ENCODE data around the gene ARHGAP9. TPM values are rescaled to one million over a fixed set of nuclear protein-coding genes. Genes with fewer than 3 reads are reported as not detected.
A peak's percentile ranks its signal among the peaks of the same experiment; 100 is the strongest.
"Not testable (repeated sequence)": the region's sequence is repeated elsewhere in the genome, so short reads cannot be mapped to it uniquely, and the experiment has no call there.

Gene ARHGAP9
- total RNA-seq, 1 experiment from 2014 or later, result 30.6 TPM

DNA sequence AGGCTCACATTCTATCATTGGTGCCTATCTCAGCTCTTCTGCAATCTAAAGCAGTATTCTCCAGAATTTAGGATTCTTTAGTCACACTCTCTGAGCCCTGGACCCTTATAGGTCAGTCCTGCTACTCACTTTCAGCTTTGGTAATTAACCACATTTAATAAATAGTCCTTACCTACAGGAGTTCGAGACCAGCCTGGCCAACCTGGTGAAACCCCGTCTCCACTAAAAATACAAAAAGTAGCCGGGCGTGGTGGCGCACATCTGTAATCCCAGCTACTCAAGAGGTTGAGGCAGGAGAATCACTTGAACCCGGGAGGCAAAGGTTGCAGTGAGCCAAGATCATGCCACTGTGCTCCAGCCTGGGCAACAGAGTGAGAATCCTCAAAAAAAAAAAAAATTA lies 34.0 kb upstream of the ARHGAP9 start:
- not testable (repeated sequence) for H3K27ac ChIP-seq; H3K9me3 ChIP-seq (replicated peaks); H3K27me3 ChIP-seq (replicated peaks); H3K4me3 ChIP-seq
- peaks cover 100% of the 10 kb centered on the region for H3K36me3 ChIP-seq
- peak; percentile 78 to 89 for DNase-seq (ENCODE audit: low read depth in 1 of 2, low spot score in 2 of 2)
- H3K4me1 ChIP-seq (replicated peaks), result peaks cover 18% of the 10 kb centered on the region

DNA sequence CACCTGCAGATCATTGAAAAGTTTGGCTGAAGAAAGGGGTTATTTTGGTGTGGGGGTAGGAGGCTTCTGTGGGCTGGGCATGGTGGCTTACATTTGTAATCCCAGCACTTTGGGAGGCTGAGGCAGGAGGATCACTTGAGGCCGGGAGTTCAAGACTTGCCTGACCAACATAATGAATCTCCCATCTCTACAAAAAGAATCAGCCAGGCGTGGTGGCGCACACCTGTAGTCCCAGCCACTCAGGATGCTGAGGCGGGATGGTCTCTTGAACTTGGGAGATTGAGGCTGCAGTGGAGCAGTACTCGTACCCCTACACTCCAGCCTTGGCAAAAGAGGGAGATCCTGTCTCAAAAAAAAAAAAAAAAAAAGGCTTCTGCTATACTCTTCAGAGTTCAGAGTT lies 33.6 kb upstream of the ARHGAP9 start:
- H3K9me3 ChIP-seq (replicated peaks), result no peaks in the 10 kb centered on the region
- peaks cover 100% of the 10 kb centered on the region for H3K36me3 ChIP-seq
- H3K27me3 ChIP-seq (replicated peaks), result no peaks in the 10 kb centered on the region
- H3K27ac ChIP-seq, result no peak overlapping the region
- no peak overlapping the region for H3K4me3 ChIP-seq
- peaks cover 14% of the 10 kb centered on the region for H3K4me1 ChIP-seq (replicated peaks)
- DNase-seq (ENCODE audit: low read depth in 1 of 2, low spot score in 2 of 2), result peak; percentile 77 to 91

DNA sequence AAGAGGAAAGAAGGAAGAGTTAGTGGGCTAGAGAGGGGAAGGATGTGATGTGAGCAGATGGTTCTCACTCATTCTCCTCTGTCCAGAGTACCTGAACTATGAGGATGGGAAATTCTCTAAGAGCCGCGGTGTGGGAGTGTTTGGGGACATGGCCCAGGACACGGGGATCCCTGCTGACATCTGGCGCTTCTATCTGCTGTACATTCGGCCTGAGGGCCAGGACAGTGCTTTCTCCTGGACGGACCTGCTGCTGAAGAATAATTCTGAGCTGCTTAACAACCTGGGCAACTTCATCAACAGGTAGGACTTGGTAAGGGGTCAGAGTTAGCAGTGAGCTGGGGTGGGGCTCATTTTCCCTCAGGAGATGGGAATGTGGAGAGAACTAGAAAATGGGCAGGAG lies 33.0 kb upstream of the ARHGAP9 start:
- peaks cover 99% of the 10 kb centered on the region for H3K36me3 ChIP-seq
- peak; percentile 76 to 94 for DNase-seq (ENCODE audit: low read depth in 1 of 2, low spot score in 2 of 2)
- no peak overlapping the region for H3K27ac ChIP-seq
- peaks cover 8% of the 10 kb centered on the region for H3K4me1 ChIP-seq (replicated peaks)
- H3K9me3 ChIP-seq (replicated peaks), result no peaks in the 10 kb centered on the region
- no peak overlapping the region for H3K4me3 ChIP-seq
- H3K27me3 ChIP-seq (replicated peaks), result no peaks in the 10 kb centered on the region

DNA sequence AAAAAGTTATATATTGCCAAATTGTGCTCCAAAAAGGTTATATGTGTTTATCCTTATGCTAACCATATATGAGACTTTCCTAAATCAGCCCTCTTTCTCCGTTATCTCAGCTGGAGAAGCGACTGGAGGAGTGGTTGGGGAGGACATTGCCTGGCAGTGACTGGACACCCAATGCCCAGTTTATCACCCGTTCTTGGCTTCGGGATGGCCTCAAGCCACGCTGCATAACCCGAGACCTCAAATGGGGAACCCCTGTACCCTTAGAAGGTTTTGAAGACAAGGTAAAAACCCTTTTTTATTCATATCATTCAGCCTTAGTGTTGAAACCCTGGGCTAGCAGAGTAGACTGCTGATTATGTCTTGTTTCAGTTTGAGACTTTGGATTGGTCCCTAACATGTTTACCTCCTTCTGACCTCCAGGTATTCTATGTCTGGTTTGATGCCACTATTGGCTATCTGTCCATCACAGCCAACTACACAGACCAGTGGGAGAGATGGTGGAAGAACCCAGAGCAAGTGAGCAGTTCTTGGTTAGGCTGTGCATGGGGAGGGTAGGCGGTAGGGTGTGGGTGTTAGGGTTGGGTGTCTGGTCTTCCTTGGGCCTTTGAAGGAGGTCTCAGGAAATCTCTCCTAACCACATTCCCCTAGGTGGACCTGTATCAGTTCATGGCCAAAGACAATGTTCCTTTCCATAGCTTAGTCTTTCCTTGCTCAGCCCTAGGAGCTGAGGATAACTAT lies 32.1 kb upstream of the ARHGAP9 start:
- Histone ChIP-seq H3K36me3 (peaks cover 90% of the 10 kb centered on the region), H3K4me1 (replicated peaks) (no peaks in the 10 kb centered on the region), H3K9me3 (replicated peaks) (no peaks in the 10 kb centered on the region), H3K27ac (no peak overlapping the region), H3K4me3 (no peak overlapping the region), H3K27me3 (replicated peaks) (no peaks in the 10 kb centered on the region)
- peak; percentile 76 to 91 for DNase-seq (ENCODE audit: low read depth in 1 of 2, low spot score in 2 of 2)

DNA sequence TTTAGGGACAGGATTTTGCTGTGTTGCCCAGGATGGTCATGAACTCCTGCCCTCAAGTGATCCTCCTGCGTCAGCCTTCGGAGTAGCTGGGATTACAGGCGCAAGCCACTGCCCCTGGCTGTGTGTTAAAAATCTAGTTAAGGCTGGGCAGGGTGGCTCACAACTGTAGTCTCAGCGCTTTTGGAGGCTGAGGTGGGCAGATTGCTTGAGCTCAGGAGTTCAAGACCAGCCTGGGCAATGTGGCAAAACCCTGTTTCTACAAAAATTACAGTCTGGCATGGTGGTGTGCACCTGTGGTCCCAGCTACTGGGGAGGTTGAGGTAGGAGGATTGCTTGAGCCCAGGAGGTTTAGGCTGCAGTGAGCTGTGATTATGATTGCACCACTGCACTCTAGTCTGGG lies 31.5 kb upstream of the ARHGAP9 start:
- H3K36me3 ChIP-seq, result peaks cover 90% of the 10 kb centered on the region
- peak in 1 of 2 experiments; percentile 92 for DNase-seq (ENCODE audit: low read depth in 1 of 2, low spot score in 2 of 2)
- H3K27me3 ChIP-seq (replicated peaks), result no peaks in the 10 kb centered on the region
- H3K27ac ChIP-seq, result no peak overlapping the region
- H3K9me3 ChIP-seq (replicated peaks), result no peaks in the 10 kb centered on the region
- H3K4me3 ChIP-seq, result no peak overlapping the region
- no peaks in the 10 kb centered on the region for H3K4me1 ChIP-seq (replicated peaks)

DNA sequence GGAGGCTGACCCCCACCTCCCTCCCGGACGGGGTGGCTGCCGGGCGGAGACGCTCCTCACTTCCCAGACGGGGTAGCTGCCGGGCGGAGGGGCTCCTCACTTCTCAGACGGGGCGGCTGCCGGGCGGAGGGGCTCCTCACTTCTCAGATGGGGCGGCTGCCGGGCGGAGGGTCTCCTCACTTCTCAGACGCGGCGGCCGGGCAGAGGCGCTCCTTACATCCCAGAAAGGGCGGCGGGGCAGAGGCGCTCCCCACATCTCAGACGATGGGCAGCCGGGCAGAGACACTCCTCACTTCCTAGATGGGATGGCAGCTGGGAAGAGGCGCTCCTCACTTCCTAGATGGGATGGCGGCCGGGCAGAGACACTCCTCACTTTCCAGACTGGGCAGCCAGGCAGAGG lies 28.1 kb upstream of the ARHGAP9 start:
- peak in 1 of 2 experiments; percentile 94 for DNase-seq (ENCODE audit: low read depth in 1 of 2, low spot score in 2 of 2)
- H3K9me3 ChIP-seq (replicated peaks); H3K27ac ChIP-seq; H3K4me1 ChIP-seq (replicated peaks); H3K27me3 ChIP-seq (replicated peaks); H3K4me3 ChIP-seq: not testable (repeated sequence)
- H3K36me3 ChIP-seq, result peaks cover 90% of the 10 kb centered on the region

DNA sequence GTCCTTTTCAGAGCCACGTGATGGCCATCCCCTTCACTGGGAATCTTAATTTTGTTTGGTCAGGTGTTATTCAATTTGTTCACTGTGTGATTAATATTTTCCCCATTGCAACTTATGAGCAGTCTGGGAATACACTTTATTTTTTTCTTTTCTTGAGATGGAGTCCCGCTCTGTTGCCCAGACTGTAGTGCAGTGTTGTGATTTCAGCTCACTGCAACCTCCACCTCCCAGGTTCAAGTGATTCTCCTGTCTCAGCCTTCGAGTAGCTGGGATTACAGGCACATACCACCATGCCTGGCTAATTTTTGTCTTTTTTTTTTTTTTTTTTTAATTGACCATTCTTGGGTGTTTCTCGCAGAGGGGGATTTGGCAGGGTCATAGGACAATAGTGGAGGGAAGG lies 26.9 kb upstream of the ARHGAP9 start:
- H3K4me3 ChIP-seq; H3K27me3 ChIP-seq (replicated peaks); H3K4me1 ChIP-seq (replicated peaks); H3K27ac ChIP-seq; H3K9me3 ChIP-seq (replicated peaks): not testable (repeated sequence)
- peak in 1 of 2 experiments; percentile 75 for DNase-seq (ENCODE audit: low read depth in 1 of 2, low spot score in 2 of 2)
- peaks cover 90% of the 10 kb centered on the region for H3K36me3 ChIP-seq

DNA sequence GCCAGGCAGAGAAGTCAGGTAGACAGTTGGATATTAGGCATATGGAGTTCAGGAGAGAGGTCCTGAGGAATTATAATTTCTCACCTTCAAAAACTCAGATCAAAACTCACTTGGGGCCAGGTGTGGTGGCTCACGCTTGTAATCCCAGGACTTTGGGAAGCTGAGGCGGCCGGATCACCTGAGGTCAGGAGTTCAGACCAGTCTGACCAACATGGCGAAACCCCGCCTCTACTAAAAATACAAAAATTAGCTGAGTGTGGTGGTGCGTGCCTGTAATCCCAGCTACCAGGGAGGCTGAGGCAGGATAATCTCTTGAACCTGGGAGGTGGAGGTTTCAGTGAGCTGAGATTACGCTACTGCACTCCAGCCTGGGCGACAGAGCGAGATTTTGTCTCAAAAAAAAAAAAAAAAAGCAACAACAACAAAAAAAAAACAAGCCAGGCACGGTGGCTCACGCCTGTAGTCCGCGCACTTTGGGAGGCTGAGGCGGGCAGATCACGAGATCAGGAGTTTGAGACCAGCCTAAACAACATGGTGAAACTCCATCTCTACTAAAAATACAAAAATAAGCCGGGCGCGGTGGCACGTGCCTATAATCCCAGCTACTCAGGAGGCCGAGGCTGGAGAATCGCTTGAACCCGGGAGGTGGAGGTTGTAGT lies 22.8 kb upstream of the ARHGAP9 start:
- peaks cover 93% of the 10 kb centered on the region for H3K36me3 ChIP-seq
- peak in 1 of 2 experiments; percentile 91 for DNase-seq (ENCODE audit: low read depth in 1 of 2, low spot score in 2 of 2)
- not testable (repeated sequence) for H3K9me3 ChIP-seq (replicated peaks); H3K4me1 ChIP-seq (replicated peaks); H3K4me3 ChIP-seq; H3K27me3 ChIP-seq (replicated peaks); H3K27ac ChIP-seq

DNA sequence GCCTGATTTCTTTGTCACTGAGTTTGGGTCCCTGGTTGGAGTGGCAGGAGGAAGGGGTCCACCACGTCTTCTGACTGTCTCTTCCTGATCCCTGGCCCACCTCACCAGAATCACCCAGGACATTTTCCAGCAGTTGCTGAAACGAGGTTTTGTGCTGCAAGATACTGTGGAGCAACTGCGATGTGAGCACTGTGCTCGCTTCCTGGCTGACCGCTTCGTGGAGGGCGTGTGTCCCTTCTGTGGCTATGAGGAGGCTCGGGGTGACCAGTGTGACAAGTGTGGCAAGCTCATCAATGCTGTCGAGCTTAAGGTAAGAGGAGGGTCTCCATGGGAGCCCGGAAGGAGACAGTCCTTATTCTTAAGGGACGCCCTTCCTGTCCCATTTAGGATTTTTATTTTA lies 20.5 kb upstream of the ARHGAP9 start:
- Histone ChIP-seq H3K27ac (no peak overlapping the region), H3K36me3 (peaks cover 99% of the 10 kb centered on the region), H3K4me3 (no peak overlapping the region), H3K9me3 (replicated peaks) (peaks cover 11% of the 10 kb centered on the region; the same call in 1 of the 2 replicates), H3K27me3 (replicated peaks) (no peaks in the 10 kb centered on the region), H3K4me1 (replicated peaks) (no peaks in the 10 kb centered on the region)
- peak in 1 of 2 experiments; percentile 94 for DNase-seq (ENCODE audit: low read depth in 1 of 2, low spot score in 2 of 2)

DNA sequence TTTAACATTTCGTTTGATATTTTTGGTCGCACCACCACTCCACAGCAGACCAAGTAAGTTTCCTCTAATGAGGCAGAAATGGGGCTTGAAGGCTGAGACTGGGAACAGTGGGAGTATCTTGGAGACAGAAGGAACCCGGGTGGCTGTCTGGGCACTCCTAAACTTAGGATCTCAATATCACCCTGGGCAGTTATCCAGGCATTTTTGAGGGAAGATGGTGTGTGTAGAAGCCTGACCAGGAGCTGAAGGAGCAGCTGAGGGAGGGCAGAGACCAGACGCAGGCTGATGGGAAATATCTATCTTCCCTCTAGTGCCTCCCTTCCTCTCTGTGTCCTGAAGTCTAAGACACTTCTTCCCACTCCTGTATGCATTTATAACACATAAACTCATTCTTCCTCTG lies 18.9 kb upstream of the ARHGAP9 start:
- Histone ChIP-seq H3K9me3 (replicated peaks) (peaks cover 11% of the 10 kb centered on the region; the same call in 1 of the 2 replicates), H3K27me3 (replicated peaks) (no peaks in the 10 kb centered on the region), H3K36me3 (peaks cover 97% of the 10 kb centered on the region), H3K4me1 (replicated peaks) (no peaks in the 10 kb centered on the region), H3K4me3 (no peak overlapping the region), H3K27ac (no peak overlapping the region)
- DNase-seq (ENCODE audit: low read depth in 1 of 2, low spot score in 2 of 2), result no peak

DNA sequence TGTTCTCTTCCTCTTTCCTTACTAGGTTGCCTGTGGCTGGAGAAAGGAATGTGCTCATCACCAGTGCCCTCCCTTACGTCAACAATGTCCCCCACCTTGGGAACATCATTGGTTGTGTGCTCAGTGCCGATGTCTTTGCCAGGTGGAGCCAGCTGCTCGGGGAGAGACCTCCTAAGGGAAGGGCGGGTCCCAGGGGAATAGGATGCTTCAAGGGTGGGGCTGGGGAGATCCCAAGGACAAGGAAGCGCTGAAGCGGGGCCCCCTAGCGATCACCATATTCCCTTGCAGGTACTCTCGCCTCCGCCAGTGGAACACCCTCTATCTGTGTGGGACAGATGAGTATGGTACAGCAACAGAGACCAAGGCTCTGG lies 18.5 kb upstream of the ARHGAP9 start:
- H3K27ac ChIP-seq, result no peak overlapping the region

DNA sequence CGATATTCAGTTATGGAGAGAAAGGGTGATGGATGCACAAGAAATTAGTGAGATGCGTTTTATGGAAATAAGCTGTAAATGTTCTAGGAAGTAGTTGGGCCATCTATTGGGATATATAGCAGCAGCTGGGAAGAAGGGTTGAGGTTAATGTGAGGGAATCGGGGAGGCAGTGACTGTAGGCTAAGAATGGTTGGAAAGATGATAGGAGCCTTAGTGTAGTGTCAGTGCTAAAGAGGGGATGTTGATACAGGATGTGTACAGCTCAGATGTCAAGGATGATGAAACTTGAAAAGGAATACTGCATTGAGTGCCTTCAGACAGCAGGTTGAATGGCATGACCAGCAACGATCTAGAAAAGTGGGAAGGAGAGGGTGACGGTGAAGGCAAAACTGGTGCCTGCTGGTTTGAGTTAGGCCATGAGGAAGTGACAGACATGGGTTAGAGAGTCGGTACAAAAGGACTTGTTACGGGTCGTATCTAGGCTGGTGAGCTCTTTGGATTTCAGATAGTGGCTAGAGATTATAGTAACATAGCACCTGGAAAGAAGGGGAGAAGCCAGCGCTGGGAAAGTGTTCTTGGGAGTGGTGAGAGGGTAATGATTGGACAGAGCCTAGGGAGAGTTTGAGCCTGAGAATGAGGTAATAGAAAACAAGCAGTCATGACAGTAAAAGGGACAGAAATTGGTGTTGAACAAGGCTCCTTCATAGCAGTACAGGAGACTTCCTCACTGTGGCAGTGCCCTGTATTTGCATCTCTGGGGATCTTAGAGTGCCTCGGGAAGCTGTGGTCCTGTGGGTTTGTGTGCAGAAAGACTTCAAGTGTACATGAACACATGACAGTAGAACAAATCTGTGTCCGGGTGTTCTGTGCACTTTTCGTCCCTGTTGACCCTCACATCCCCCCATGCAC lies 17.8 kb upstream of the ARHGAP9 start:
- H3K9me3 ChIP-seq (replicated peaks), result peaks cover 11% of the 10 kb centered on the region; the same call in 1 of the 2 replicates
- DNase-seq (ENCODE audit: low read depth in 1 of 2, low spot score in 2 of 2), result peak in 1 of 2 experiments; percentile 86
- H3K4me1 ChIP-seq (replicated peaks), result no peaks in the 10 kb centered on the region
- H3K4me3 ChIP-seq, result no peak overlapping the region
- H3K36me3 ChIP-seq, result peaks cover 92% of the 10 kb centered on the region
- H3K27ac ChIP-seq, result no peak overlapping the region
- no peaks in the 10 kb centered on the region for H3K27me3 ChIP-seq (replicated peaks)

More for the DNA sequence above, 18.5 kb upstream of the ARHGAP9 start:
- DNase-seq (ENCODE audit: low read depth in 1 of 2, low spot score in 2 of 2), result peak in 1 of 2 experiments; percentile 98
- H3K4me3 ChIP-seq, result no peak overlapping the region
- peaks cover 92% of the 10 kb centered on the region for H3K36me3 ChIP-seq
- no peaks in the 10 kb centered on the region for H3K27me3 ChIP-seq (replicated peaks)
- H3K4me1 ChIP-seq (replicated peaks), result no peaks in the 10 kb centered on the region
- peaks cover 11% of the 10 kb centered on the region; the same call in 1 of the 2 replicates for H3K9me3 ChIP-seq (replicated peaks)

DNA sequence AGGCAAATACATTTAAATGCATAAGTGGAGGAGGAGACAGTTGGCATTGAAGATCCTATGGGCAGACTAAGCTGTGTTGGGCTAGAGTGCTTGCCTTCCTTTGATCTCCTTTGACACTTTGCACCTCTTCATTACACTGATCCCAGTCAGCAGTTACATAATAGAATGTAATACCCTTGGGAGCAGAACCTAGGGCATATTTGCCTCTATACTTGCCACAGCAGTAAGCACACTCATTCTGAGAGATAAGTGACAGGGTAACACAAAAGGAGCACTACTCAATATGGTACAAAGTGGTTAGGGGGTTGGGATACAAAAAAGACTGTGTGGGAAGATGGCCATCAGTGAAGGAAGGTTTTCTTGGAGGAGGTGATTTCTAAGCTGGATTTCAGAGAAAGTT lies 17.2 kb upstream of the ARHGAP9 start:
- Histone ChIP-seq H3K27me3 (replicated peaks) (no peaks in the 10 kb centered on the region), H3K9me3 (replicated peaks) (peaks cover 11% of the 10 kb centered on the region; the same call in 1 of the 2 replicates), H3K4me1 (replicated peaks) (no peaks in the 10 kb centered on the region), H3K36me3 (peaks cover 92% of the 10 kb centered on the region), H3K27ac (no peak overlapping the region), H3K4me3 (no peak overlapping the region)
- DNase-seq (ENCODE audit: low read depth in 1 of 2, low spot score in 2 of 2), result peak in 1 of 2 experiments; percentile 76
